Measurements from ENCODE around the gene SLC38A6. TPM values are rescaled to one million over a fixed set of nuclear protein-coding genes. Genes with fewer than 3 reads are reported as not detected.
"Not testable (repeated sequence)": the region's sequence is repeated elsewhere in the genome, so short reads cannot be mapped to it uniquely, and the experiment has no call there.

The SLC38A6 gene
- total and polyA plus RNA-seq, 9 of the 15 experiments (the other 6 are each of a cell fraction or from before 2014, with no cell fraction given), result 9.8 to 40.3 (median 17.6) TPM

DNA sequence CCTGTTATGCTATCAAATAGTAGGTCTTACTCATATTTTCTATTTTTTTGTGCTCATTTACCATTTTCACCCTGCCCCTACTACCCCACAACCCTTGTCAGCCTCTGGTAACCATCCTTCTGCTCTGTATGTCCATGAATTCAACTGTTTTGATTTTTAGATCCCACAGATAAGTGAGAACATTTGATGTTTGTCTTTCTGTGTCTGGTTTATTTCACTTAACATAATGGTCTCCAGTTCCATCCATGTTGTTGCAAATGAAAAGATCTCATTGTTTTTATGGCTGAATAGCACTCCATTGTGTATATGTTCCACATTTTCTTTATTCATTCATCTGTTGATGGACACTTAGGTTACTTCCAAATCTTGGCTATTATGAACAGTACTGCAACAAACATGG lies 91.4 kb downstream of the SLC38A6 start:
- H3K9ac ChIP-seq (ENCODE audit: insufficient read depth in 1 of 2, low read depth in 2 of 2, low read length in 2 of 2); H3K27me3 ChIP-seq (ENCODE audit: control insufficient read depth in 2 of 2, insufficient read depth in 2 of 2, low read length in 2 of 2); H3K4me3 ChIP-seq; H3K9me1 ChIP-seq (ENCODE audit: control insufficient read depth, insufficient read depth, low read length); H4K20me1 ChIP-seq (replicated peaks; ENCODE audit: control insufficient read depth, insufficient read depth, low read length); H2AFZ ChIP-seq (ENCODE audit: low read depth, low read length); BruUV-seq (replicated peaks); DNase-seq (ENCODE audit: extremely low read depth in 1 of 4, low spot score in 3 of 4); H3K4me1 ChIP-seq (replicated peaks in 1 of 2; ENCODE audit: control insufficient read depth in 2 of 2, insufficient read depth in 2 of 2, low read length in 2 of 2); CTCF ChIA-PET (ENCODE audit: low intra/inter-chr PET ratio); intact Hi-C loops (cut with micrococcal nuclease); H3K36me3 ChIP-seq (ENCODE audit: control insufficient read depth, insufficient read depth, low read length); H3K9me3 ChIP-seq (replicated peaks; ENCODE audit: control insufficient read depth, insufficient read depth, low read depth, low read length); H3K4me2 ChIP-seq (ENCODE audit: insufficient read depth, low read length); FAIRE-seq; ATAC-seq; H3K27ac ChIP-seq (ENCODE audit: extremely low read depth, low read depth, low read length); H3K79me2 ChIP-seq (ENCODE audit: control insufficient read depth, insufficient read depth, low read length); in situ Hi-C loops (cut with MboI); POLR2A ChIA-PET: not testable (repeated sequence)

DNA sequence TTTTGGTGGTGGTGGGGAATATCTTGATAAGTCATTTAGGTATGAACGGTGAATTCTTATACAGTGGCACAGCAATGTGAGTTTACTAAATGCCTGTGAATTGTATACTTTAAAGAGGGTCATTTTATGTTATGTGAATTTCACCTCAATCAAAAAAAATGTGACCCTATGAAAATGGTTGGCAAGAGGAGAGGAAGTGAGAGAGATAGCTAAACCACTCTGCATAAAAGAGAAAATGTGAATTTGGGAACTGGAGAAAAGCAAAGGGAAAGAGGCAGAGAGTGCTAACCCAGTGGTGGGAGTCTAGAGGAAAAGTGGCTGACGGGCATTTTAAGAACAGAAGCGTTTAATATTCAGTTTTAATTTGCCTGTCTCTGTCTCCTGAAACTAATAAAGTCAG lies 93.8 kb downstream of the SLC38A6 start:
- Histone ChIP-seq H3K36me3 (ENCODE audit: control insufficient read depth, insufficient read depth, low read length) (no peaks in the 10 kb centered on the region), H4K20me1 (replicated peaks; ENCODE audit: control insufficient read depth, insufficient read depth, low read length) (no peaks in the 10 kb centered on the region), H3K4me2 (ENCODE audit: insufficient read depth, low read length) (no peak overlapping the region), H3K79me2 (ENCODE audit: control insufficient read depth, insufficient read depth, low read length) (no peaks in the 10 kb centered on the region), H3K9me1 (ENCODE audit: control insufficient read depth, insufficient read depth, low read length) (no peaks in the 10 kb centered on the region), H3K9ac (ENCODE audit: insufficient read depth in 1 of 2, low read depth in 2 of 2, low read length in 2 of 2) (no peak overlapping the region), H3K4me3 (no peak overlapping the region), H3K9me3 (replicated peaks; ENCODE audit: control insufficient read depth, insufficient read depth, low read depth, low read length) (no peaks in the 10 kb centered on the region), H3K4me1 (replicated peaks in 1 of 2; ENCODE audit: control insufficient read depth in 2 of 2, insufficient read depth in 2 of 2, low read length in 2 of 2) (no peaks in the 10 kb centered on the region), H2AFZ (ENCODE audit: low read depth, low read length) (no peak overlapping the region), H3K27me3 (ENCODE audit: control insufficient read depth in 2 of 2, insufficient read depth in 2 of 2, low read length in 2 of 2) (no peaks in the 10 kb centered on the region), H3K27ac (ENCODE audit: extremely low read depth, low read depth, low read length) (no peak overlapping the region)
- 90% methylated on average over 2 of the region's 3 CpGs for WGBS (ENCODE audit: insufficient coverage, low coverage, missing lambda C conversion rate)
- intact Hi-C loops (cut with micrococcal nuclease), result no loop called here
- ChIA-PET CTCF (ENCODE audit: low intra/inter-chr PET ratio) (no interaction called here), POLR2A (no interaction called here)
- no peak for FAIRE-seq
- no peak for ATAC-seq
- DNase-seq (ENCODE audit: extremely low read depth in 1 of 4, low spot score in 3 of 4), result no peak
- BruUV-seq (replicated peaks), result no TSS peak
- in situ Hi-C loops (cut with MboI), result no loop called here
- TF ChIP-seq, protein P1, sequence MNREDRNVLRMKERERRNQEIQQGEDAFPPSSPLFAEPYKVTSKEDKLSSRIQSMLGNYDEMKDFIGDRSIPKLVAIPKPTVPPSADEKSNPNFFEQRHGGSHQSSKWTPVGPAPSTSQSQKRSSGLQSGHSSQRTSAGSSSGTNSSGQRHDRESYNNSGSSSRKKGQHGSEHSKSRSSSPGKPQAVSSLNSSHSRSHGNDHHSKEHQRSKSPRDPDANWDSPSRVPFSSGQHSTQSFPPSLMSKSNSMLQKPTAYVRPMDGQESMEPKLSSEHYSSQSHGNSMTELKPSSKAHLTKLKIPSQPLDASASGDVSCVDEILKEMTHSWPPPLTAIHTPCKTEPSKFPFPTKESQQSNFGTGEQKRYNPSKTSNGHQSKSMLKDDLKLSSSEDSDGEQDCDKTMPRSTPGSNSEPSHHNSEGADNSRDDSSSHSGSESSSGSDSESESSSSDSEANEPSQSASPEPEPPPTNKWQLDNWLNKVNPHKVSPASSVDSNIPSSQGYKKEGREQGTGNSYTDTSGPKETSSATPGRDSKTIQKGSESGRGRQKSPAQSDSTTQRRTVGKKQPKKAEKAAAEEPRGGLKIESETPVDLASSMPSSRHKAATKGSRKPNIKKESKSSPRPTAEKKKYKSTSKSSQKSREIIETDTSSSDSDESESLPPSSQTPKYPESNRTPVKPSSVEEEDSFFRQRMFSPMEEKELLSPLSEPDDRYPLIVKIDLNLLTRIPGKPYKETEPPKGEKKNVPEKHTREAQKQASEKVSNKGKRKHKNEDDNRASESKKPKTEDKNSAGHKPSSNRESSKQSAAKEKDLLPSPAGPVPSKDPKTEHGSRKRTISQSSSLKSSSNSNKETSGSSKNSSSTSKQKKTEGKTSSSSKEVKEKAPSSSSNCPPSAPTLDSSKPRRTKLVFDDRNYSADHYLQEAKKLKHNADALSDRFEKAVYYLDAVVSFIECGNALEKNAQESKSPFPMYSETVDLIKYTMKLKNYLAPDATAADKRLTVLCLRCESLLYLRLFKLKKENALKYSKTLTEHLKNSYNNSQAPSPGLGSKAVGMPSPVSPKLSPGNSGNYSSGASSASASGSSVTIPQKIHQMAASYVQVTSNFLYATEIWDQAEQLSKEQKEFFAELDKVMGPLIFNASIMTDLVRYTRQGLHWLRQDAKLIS (CRISPR knock-in tag; IDR thresholded peaks at IDR 0.05), result no peak
- TF ChIP-seq THRAP3 (IDR thresholded peaks at IDR 0.05; ENCODE audit: borderline replicate concordance) (no peak), ZNF79 (CRISPR knock-in tag; IDR thresholded peaks at IDR 0.05; ENCODE audit: low read depth) (no peak), ZNF408 (CRISPR knock-in tag; IDR thresholded peaks at IDR 0.05; ENCODE audit: low read depth) (no peak), POLR2AphosphoS5 (IDR thresholded peaks at IDR 0.05; ENCODE audit: control insufficient read depth, insufficient read depth, low read depth, low read length) (no peak), SRSF3 (IDR thresholded peaks at IDR 0.05; ENCODE audit: insufficient read depth, low read length) (no peak), MTF1 (CRISPR knock-in tag; IDR thresholded peaks at IDR 0.05; ENCODE audit: borderline replicate concordance) (no peak), EWSR1 (IDR thresholded peaks at IDR 0.05; ENCODE audit: borderline replicate concordance, low read depth, partially characterized antibody) (no peak), NCOA4 (IDR thresholded peaks at IDR 0.05; ENCODE audit: partially characterized antibody) (no peak), HDAC8 (tag; IDR thresholded peaks at IDR 0.05) (no peak), NR1H2 (CRISPR knock-in tag; IDR thresholded peaks at IDR 0.05) (no peak), JUNB (CRISPR knock-in tag; conservative IDR thresholded peaks at IDR 0.05) (no peak), CHD1 (IDR thresholded peaks at IDR 0.05; ENCODE audit: low read length) (no peak)

Data from K562 (cell line).